MG63 (cell line): ENCODE results near the gene HLA-DRA. TPM values are rescaled to one million over a fixed set of nuclear protein-coding genes. Genes with fewer than 3 reads are reported as not detected.
"Not testable (repeated sequence)": the region's sequence is repeated elsewhere in the genome, so short reads cannot be mapped to it uniquely, and the experiment has no call there.

Experiments
- DNase-seq: peaks from one replicate; pipeline ENCODE4 v3.0.0-alpha.2; 2020
- H3K27me3 ChIP-seq: fragments of 250-450 bp; sonication (Bioruptor Pico); 2 replicates; pipeline ENCODE4 v1.5.1; 2020; ENCODE audit warnings: mild to moderate bottlenecking, moderate library complexity
- H3K36me3 ChIP-seq: fragments of 250-450 bp; sonication (Bioruptor Pico); 2 replicates; pipeline ENCODE4 v1.5.1; 2020; ENCODE audit warnings: mild to moderate bottlenecking, moderate library complexity
- H3K4me3 ChIP-seq: fragments of 250-450 bp; sonication (Bioruptor Pico); 2 replicates; pipeline ENCODE4 v1.5.1; 2020; ENCODE audit warnings: mild to moderate bottlenecking, moderate library complexity
- H3K9me3 ChIP-seq: fragments of 250-450 bp; sonication (Bioruptor Pico); 2 replicates; pipeline ENCODE4 v1.5.1; 2020; ENCODE audit warnings: mild to moderate bottlenecking, moderate library complexity
- total RNA-seq: library from RNA; depleted of rRNA; stranded (reverse); fragments of >200 nt; shearing (Covaris generic); gene quantifications from 2 replicates; pipeline ENCODE4 v1.2.3, GENCODE V29; 2014; ENCODE audit warnings: low replicate concordance

HLA-DRA gene
- total RNA-seq, 1 experiment from 2014 or later, result not detected

- Histone ChIP-seq H3K27me3 (no peaks in the 10 kb centered on the region), H3K36me3 (no peaks in the 10 kb centered on the region), H3K4me3 (no peak overlapping the region), H3K9me3 (no peaks in the 10 kb centered on the region)
- no peak for DNase-seq
Observed at GRCh38 chr6:32457054-32457453, 17.4 kb downstream of the HLA-DRA start.

- no peak for DNase-seq
- Histone ChIP-seq H3K36me3 (no peaks in the 10 kb centered on the region), H3K4me3 (no peak overlapping the region), H3K9me3 (no peaks in the 10 kb centered on the region), H3K27me3 (no peaks in the 10 kb centered on the region)
Observed at GRCh38 chr6:32459781-32460424, 20.2 kb downstream of the HLA-DRA start.

GRCh38 chr6:32460528-32460927 is 20.8 kb downstream of the HLA-DRA start:
- H3K27me3 ChIP-seq, result no peaks in the 10 kb centered on the region
- no peak for DNase-seq
- H3K9me3 ChIP-seq, result no peaks in the 10 kb centered on the region
- no peaks in the 10 kb centered on the region for H3K36me3 ChIP-seq
- no peak overlapping the region for H3K4me3 ChIP-seq

GRCh38 chr6:32461493-32461892 is 21.8 kb downstream of the HLA-DRA start:
- Histone ChIP-seq H3K27me3 (no peaks in the 10 kb centered on the region), H3K9me3 (no peaks in the 10 kb centered on the region), H3K4me3 (no peak overlapping the region), H3K36me3 (no peaks in the 10 kb centered on the region)
- no peak for DNase-seq

GRCh38 chr6:32462609-32463008 is 22.9 kb downstream of the HLA-DRA start:
- no peak for DNase-seq
- H3K9me3 ChIP-seq, result no peaks in the 10 kb centered on the region
- H3K4me3 ChIP-seq, result no peak overlapping the region
- no peaks in the 10 kb centered on the region for H3K27me3 ChIP-seq
- H3K36me3 ChIP-seq, result no peaks in the 10 kb centered on the region

- not testable (repeated sequence) for H3K4me3 ChIP-seq
Observed at GRCh38 chr6:32467743-32468503, 28.2 kb downstream of the HLA-DRA start.

GRCh38 chr6:32472781-32473375 is 33.2 kb downstream of the HLA-DRA start:
- no peak for DNase-seq
- Histone ChIP-seq H3K9me3 (no peaks in the 10 kb centered on the region), H3K36me3 (no peaks in the 10 kb centered on the region), H3K4me3 (no peak overlapping the region), H3K27me3 (no peaks in the 10 kb centered on the region)

More at GRCh38 chr6:32467743-32468503, 28.2 kb downstream of the HLA-DRA start:
- H3K9me3 ChIP-seq, H3K36me3 ChIP-seq, H3K27me3 ChIP-seq, DNase-seq: not testable (repeated sequence)

- H3K27me3 ChIP-seq, H3K4me3 ChIP-seq, H3K36me3 ChIP-seq, DNase-seq, H3K9me3 ChIP-seq: not testable (repeated sequence)
Observed at GRCh38 chr6:32473376-32474348, 34.0 kb downstream of the HLA-DRA start.

- H3K36me3 ChIP-seq, result no peaks in the 10 kb centered on the region
- no peak for DNase-seq
- no peaks in the 10 kb centered on the region for H3K27me3 ChIP-seq
- no peak overlapping the region for H3K4me3 ChIP-seq
- no peaks in the 10 kb centered on the region for H3K9me3 ChIP-seq
Observed at GRCh38 chr6:32475392-32476206, 35.9 kb downstream of the HLA-DRA start.

GRCh38 chr6:32483968-32484613 is 44.4 kb downstream of the HLA-DRA start:
- no peaks in the 10 kb centered on the region for H3K36me3 ChIP-seq
- H3K4me3 ChIP-seq, result no peak overlapping the region
- no peak for DNase-seq
- no peaks in the 10 kb centered on the region for H3K27me3 ChIP-seq
- H3K9me3 ChIP-seq, result no peaks in the 10 kb centered on the region

GRCh38 chr6:32484614-32484998 is 44.9 kb downstream of the HLA-DRA start:
- H3K27me3 ChIP-seq, result no peaks in the 10 kb centered on the region
- no peaks in the 10 kb centered on the region for H3K36me3 ChIP-seq
- H3K4me3 ChIP-seq, result no peak overlapping the region
- H3K9me3 ChIP-seq, result no peaks in the 10 kb centered on the region
- DNase-seq, result no peak

- Histone ChIP-seq H3K4me3 (no peak overlapping the region), H3K27me3 (no peaks in the 10 kb centered on the region), H3K9me3 (no peaks in the 10 kb centered on the region), H3K36me3 (no peaks in the 10 kb centered on the region)
- no peak for DNase-seq
Observed at GRCh38 chr6:32488083-32488482, 48.4 kb downstream of the HLA-DRA start.

- no peaks in the 10 kb centered on the region for H3K27me3 ChIP-seq
- no peaks in the 10 kb centered on the region for H3K36me3 ChIP-seq
- no peak for DNase-seq
- H3K9me3 ChIP-seq, result no peaks in the 10 kb centered on the region
- H3K4me3 ChIP-seq, result no peak overlapping the region
Observed at GRCh38 chr6:32491700-32492099, 52.0 kb downstream of the HLA-DRA start.

- DNase-seq, result no peak
- Histone ChIP-seq H3K9me3 (no peaks in the 10 kb centered on the region), H3K36me3 (no peaks in the 10 kb centered on the region)
Observed at GRCh38 chr6:32492351-32492750, 52.7 kb downstream of the HLA-DRA start.

More at GRCh38 chr6:32492351-32492750, 52.7 kb downstream of the HLA-DRA start:
- Histone ChIP-seq H3K4me3 (no peak overlapping the region), H3K27me3 (no peaks in the 10 kb centered on the region)
